GM19395 (cell line): Measurements from ENCODE around the gene SQOR.

Experiments
- ATAC-seq: cut with Tn5 transposase; IDR thresholded peaks from one replicate; pipeline ENCODE4 v1.9.1; 2021; ENCODE audit warnings: mild to moderate bottlenecking, moderate library complexity; ENCODE audit not compliant: unreplicated experiment

Gene SQOR

GRCh38 chr15:45704329-45705249 is 69.8 kb downstream of the SQOR start:
- ATAC-seq = peak; percentile 31

- peak; percentile 90 for ATAC-seq
These were observed 71.0 kb downstream of the SQOR start for GRCh38 chr15:45705510-45706473.

DNA sequence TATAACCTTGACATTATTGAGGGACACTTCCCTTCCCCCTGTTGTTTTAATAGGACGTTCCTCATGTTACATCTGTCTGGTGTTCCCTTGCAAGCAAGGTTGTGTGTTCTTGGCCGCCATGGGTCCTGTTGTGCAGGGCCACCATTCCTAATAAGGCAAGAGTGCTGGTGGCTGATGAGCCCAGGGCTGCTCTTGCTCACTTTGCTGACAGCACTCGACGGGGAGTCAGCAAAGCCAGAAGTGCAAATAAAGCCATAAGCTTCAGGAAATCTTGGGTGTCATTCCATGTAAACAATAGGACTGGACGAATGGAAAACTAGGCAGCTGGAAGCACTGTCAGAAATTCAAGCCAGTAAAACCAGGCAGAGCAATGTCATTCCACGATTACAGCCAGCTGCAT is 75.8 kb downstream of the SQOR start:
- no peak for ATAC-seq

- ATAC-seq = no peak
These were observed 80.0 kb downstream of the SQOR start for GRCh38 chr15:45714590-45715488.

DNA sequence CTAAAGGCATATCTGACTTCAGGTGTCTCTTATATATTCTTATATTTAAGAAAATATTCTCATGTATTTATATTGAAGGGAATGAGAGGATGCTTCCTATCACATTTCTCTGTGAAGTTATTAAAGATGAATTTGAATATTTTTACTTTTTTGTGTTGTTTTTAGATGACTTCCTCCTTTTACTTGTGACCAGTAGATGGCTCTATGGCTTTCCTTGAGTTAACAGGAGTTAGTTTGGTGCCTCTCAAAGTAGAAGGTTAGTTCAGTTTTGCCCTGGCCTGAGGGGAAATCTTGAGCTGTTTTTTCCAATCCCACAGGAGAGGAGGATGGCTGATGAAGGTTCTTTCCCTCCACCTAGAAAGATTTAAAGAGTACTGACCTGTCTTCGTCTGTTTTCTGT is 80.7 kb downstream of the SQOR start:
- ATAC-seq = no peak

DNA sequence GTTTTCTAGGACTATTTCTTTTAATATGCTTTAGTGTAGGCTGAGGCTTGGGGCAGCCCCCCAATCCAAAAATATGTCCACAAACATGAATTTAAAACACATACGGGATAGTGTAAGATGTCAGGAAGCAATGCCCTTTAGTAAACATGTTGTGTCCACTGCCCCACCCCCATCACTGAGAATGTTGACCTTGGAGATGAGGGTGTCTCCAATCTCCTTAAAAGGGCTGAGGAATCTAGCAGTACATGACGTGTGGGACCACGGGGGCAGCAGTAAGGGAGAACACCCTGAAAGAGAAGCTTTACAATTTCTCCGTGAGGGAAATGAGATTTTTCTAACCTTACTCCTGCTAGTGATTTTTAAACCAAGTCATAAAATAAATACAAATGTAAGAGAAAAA is 84.7 kb downstream of the SQOR start:
- no peak for ATAC-seq

GRCh38 chr15:45720183-45720582 is 85.4 kb downstream of the SQOR start:
- no peak for ATAC-seq

DNA sequence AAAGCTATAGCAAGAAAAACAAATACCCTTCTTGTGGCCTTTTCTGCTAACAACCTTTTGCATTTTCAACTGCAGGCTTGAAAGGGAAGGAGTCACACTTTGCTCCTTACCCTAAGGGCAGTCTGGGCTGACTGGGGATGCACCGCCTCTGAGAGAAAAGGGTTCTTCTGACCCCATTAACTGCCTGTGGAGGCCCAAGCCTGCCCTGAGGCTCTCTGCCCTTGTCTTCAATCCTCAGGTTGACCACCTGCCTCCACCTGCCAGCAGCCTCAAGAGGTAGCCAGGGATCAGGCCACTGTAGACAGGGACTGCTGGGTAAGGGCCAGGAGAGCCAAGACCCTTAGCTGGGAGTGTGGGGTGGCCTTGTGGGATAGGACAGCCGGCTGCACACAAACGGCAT is 93.8 kb downstream of the SQOR start:
- ATAC-seq = no peak

DNA sequence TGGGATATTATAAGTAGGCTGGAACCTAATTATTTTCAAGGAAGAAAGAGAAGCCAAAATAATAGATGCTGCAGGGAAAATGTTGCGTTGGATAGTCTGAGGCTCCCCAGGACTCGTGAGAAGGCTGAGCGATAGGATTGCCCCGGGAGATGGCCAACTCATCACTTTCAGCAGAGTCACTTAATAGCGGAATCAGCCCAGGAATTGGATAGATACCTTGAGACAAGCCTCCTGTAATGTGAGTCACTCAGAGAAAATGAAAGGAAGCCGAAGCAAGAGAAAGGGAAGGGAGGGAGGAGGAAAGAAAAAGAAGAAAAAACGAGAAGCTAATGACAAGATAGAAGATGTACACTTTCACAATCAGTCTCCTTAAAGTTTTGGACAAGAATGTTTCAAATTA is 94.3 kb downstream of the SQOR start:
- ATAC-seq = no peak

GRCh38 chr15:45731343-45731742 is 96.5 kb downstream of the SQOR start:
- ATAC-seq = no peak

- no peak for ATAC-seq
These were observed 97.8 kb downstream of the SQOR start for GRCh38 chr15:45732662-45733061.

DNA sequence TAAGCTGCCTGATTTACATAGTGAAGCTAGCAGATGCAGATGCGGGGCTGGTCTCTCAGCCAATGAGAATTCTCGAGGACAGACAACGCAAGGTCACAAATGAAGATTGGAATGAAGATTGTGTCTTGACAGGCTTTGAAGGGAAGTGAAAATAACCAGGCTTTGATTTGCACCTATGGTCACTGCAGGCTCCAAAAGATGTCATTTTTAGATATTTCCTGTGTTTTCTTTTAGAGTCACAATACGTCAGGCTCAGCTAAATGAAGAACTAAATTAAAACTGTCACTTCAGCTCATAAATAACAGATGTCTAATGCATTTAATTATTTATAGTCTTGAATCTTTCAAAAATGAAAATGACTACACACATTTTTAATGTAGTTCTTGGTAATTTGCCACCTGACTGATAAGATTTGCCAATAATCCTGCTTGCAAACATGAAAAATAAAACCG is 99.5 kb downstream of the SQOR start:
- no peak for ATAC-seq
